Gastroesophageal sphincter (tissue), 3 donors: Measurements from ENCODE around the gene NPDC1.

ENCODE experiments used
- CTCF ChIP-seq, 4 experiments: fragments of 200-600 bp in 2 of 4; fragments of 450-650 bp in 2 of 4; sonication (generic) in 1 of 4; IDR thresholded peaks; one replicate each; pipeline ENCODE4 v1.5.1; 2017 to 2019; ENCODE audit warnings: antibody characterized with exemption in 4 of 4, mild to moderate bottlenecking in 2 of 4, moderate library complexity in 2 of 4
- POLR2A ChIP-seq, 2 donors: fragments of 450-650 bp; IDR thresholded peaks; one replicate each; pipeline ENCODE4 v1.6.1; 2017; ENCODE audit warnings: antibody characterized with exemption in 2 of 2, mild to moderate bottlenecking in 2 of 2, moderate library complexity in 1 of 2
- POLR2AphosphoS5 ChIP-seq: sonication (generic); formaldehyde crosslinking; IDR thresholded peaks from one replicate; pipeline ENCODE4 v1.6.1; 2017; ENCODE audit warnings: antibody characterized with exemption

GRCh38 chr9:136995772-136996311 lies 50.1 kb downstream of the NPDC1 start:
- TF ChIP-seq CTCF (IDR thresholded peaks at IDR 0.05) (no peak), POLR2A (IDR thresholded peaks at IDR 0.05) (no peak), POLR2AphosphoS5 (no peak)
